Lower lobe of right lung (tissue), 2 donors: ENCODE measurements around the gene RNF5. TPM values are rescaled to one million over a fixed set of nuclear protein-coding genes. Genes with fewer than 3 reads are reported as not detected.

Experiments used
- ATAC-seq, 2 donors: fragments of 200-7000 bp; cut with Tn5 transposase; one replicate each; pipeline ENCODE4 v1.9.1; 2020 to 2022; ENCODE audit warnings: mild to moderate bottlenecking in 2 of 2, moderate library complexity in 2 of 2
- DNase-seq: peaks from one replicate; pipeline ENCODE4 v3.0.0-alpha.2; 2020
- H3K27ac ChIP-seq: fragments of 200-600 bp; one replicate; pipeline ENCODE4 v1.8.0; 2022
- H3K27me3 ChIP-seq: fragments of 200-600 bp; one replicate; pipeline ENCODE4 v1.8.0; 2022; ENCODE audit warnings: low read depth
- H3K36me3 ChIP-seq: fragments of 200-600 bp; one replicate; pipeline ENCODE4 v1.8.0; 2022; ENCODE audit warnings: mild to moderate bottlenecking
- H3K4me1 ChIP-seq: fragments of 200-600 bp; one replicate; pipeline ENCODE4 v1.8.0; 2022
- H3K4me3 ChIP-seq: fragments of 200-600 bp; one replicate; pipeline ENCODE4 v1.8.0; 2022; ENCODE audit warnings: mild to moderate bottlenecking
- H3K9me3 ChIP-seq: fragments of 200-600 bp; one replicate; pipeline ENCODE4 v1.8.0; 2022
- intact Hi-C: fragments of 100-400 bp; cut with DNase I; formaldehyde crosslinking; loops from one replicate; pipeline ENCODE4 v1.11.0; 2022
- microRNA-seq: library from miRNA; unstranded; fragments of <30 nt; microRNA quantifications from one replicate; pipeline ENCODE4 v1.2.0, GENCODE V29; 2020; ENCODE audit warnings: borderline number of aligned reads
- total RNA-seq: library from RNA; stranded (reverse); fragmentation: NEBNext Ultra II Directional; extraction: Animal tissue kit (Norgen Biotek cat#: 25700); gene quantifications from one replicate; pipeline ENCODE4 v1.2.1, GENCODE V29; 2021
- TF ChIP-seq, protein P1 (sequence below): fragments of 200-600 bp; IDR thresholded peaks from one replicate; pipeline ENCODE4 v1.8.0; 2022; ENCODE audit warnings: antibody characterized with exemption, mild to moderate bottlenecking
- donor health status: DM: no; HTN: yes; CAD: no; lungs with severe emphysema.

Gene RNF5
- total RNA-seq, 1 donor from 2014 or later = 44.9 TPM

DNA sequence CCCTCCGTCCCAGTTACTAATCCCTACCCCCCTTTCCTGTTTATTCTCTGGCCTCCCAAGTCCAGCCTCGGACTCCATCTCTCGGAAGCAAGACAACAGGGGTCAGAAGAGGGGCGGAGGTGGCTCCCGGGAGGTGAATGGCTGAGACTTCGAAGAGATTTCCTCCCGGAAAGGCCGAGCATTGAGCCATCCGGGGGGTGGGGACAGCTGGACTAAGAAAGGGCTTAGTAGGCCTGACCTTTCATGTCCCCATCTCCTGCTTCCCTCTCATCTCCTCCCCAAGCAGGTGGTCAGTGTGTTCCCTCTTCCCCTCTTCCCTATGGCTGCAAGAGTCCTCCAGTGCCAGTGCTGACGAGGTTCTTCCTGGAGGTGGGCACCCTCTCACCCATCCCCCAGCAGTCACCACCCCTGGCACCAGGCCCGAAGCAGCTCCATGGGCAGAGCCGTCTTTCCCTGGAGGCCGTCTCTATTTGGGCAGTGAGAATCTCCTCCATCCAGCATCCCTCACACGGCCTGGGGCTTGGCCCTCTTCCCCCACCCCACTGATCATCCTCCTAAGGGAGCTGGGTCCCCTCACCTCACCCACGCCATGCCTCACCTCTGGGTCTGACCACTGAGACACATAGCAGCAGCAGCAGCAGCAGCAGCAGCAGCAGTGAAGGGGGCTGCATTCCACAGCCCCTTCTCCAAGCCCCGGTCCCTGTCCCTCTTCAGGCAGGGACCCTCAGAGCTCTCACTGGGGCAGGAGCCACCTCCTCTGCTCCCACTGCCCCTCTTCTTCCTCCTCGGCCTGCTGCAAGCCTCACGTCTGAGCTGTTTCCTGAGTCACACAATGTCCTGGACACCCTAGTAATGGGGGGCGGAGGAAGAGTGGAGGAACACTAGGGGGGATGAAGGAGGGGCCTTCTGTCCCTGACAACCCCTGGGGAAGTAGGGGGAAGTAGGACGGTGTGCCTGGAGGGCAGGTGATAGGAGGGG is 45.3 kb downstream of the RNF5 start, which contains the start of gene NOTCH4:
TSS of gene NOTCH4 (minus strand) at position 810 of the 978 bp plus-strand sequence. CDS start at position 671, 139 bp downstream.
- H3K36me3 ChIP-seq = peaks cover 10% of the 10 kb centered on the region
- no peaks in the 10 kb centered on the region for H3K9me3 ChIP-seq
- ATAC-seq (peak; percentile 25 to 62), DNase-seq (no peak)
- intact Hi-C loops = no loop called here
- no peaks in the 10 kb centered on the region for H3K27me3 ChIP-seq
- H3K27ac ChIP-seq = peak within 1 kb of the TSS; percentile 68
- H3K4me3 ChIP-seq = peak within 1 kb of the TSS; percentile 49
- peaks cover 3% of the 10 kb centered on the region for H3K4me1 ChIP-seq
- TF ChIP-seq, protein P1, sequence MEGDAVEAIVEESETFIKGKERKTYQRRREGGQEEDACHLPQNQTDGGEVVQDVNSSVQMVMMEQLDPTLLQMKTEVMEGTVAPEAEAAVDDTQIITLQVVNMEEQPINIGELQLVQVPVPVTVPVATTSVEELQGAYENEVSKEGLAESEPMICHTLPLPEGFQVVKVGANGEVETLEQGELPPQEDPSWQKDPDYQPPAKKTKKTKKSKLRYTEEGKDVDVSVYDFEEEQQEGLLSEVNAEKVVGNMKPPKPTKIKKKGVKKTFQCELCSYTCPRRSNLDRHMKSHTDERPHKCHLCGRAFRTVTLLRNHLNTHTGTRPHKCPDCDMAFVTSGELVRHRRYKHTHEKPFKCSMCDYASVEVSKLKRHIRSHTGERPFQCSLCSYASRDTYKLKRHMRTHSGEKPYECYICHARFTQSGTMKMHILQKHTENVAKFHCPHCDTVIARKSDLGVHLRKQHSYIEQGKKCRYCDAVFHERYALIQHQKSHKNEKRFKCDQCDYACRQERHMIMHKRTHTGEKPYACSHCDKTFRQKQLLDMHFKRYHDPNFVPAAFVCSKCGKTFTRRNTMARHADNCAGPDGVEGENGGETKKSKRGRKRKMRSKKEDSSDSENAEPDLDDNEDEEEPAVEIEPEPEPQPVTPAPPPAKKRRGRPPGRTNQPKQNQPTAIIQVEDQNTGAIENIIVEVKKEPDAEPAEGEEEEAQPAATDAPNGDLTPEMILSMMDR = no peak

DNA sequence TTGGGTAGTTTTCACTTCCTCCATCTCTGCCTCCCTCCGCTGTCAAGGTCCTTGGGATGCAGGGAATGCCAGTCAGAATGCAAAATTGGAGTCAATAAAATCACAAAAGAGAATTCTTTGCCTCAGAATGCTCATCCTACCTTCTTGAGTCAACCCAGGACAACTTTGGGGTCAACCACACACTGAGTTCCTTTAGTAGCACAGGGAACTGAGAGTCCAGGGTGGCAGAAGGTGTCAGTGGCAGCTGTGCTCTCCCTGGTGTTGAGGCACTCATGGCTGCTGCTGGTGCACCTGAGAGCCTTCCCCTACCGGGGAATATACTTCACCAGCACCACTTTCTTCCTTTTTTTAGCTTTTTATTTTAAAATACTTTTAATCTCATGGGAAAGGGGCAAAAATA is 46.5 kb downstream of the RNF5 start:
- Histone ChIP-seq H3K4me3 (no peak overlapping the region), H3K27ac (peak overlapping the region; percentile 68), H3K4me1 (peaks cover 3% of the 10 kb centered on the region), H3K9me3 (no peaks in the 10 kb centered on the region), H3K27me3 (no peaks in the 10 kb centered on the region), H3K36me3 (peaks cover 6% of the 10 kb centered on the region)
- TF ChIP-seq, protein P1 = no peak
- ATAC-seq (no peak), DNase-seq (no peak)
- intact Hi-C loops = no loop called here

DNA sequence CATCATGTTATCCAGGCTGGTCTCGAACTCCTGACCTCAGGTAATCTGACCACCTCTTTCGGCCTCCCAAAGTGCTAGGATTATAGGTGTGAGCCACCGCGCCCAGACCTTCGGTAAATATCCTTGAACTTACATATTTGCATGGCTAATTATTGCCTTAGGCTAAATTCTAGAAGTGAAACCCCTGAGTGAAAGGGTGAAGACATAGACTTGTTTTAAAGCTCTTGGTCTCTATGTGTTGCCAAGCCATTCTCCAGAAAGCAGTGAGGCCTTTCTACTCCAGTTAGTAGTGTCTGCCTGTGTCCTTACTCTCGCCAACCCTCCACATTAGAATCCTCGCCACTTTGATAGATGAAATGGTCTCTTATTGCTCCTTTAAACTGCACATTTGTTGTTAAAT is 48.2 kb downstream of the RNF5 start:
- no peaks in the 10 kb centered on the region for H3K27me3 ChIP-seq
- DNase-seq = no peak
- no peak for ATAC-seq
- no peaks in the 10 kb centered on the region for H3K36me3 ChIP-seq
- H3K4me1 ChIP-seq = peaks cover 3% of the 10 kb centered on the region
- intact Hi-C loops = no loop called here
- no peak overlapping the region for H3K27ac ChIP-seq
- no peaks in the 10 kb centered on the region for H3K9me3 ChIP-seq
- TF ChIP-seq, protein P1 = no peak
- H3K4me3 ChIP-seq = no peak overlapping the region

Small RNA genes within 50 kb of the gene (microRNA-seq; reads per million reads assigned to microRNA genes)
- gene MIR6721 (not detected), gene MIR6833 (not detected)

Other genes starting within 250 kb of the RNF5 start
- 85.6 TPM for gene CFB, start 232.3 kb upstream of the RNF5 start, total RNA-seq
- 47.0 TPM for gene NELFE, start 219.4 kb upstream of the RNF5 start, total RNA-seq
- 64.2 TPM for gene SKIC2, start 219.2 kb upstream of the RNF5 start, total RNA-seq
- 16.5 TPM for gene DXO, start 206.3 kb upstream of the RNF5 start, total RNA-seq
- gene C4A, start 196.3 kb upstream of the RNF5 start, total RNA-seq = 175 TPM
- 162 TPM for gene C4B, start 163.6 kb upstream of the RNF5 start, total RNA-seq
- gene CYP21A2, start 140.0 kb upstream of the RNF5 start, total RNA-seq = 1.1 TPM
- 120 TPM for gene TNXB, start 69.1 kb upstream of the RNF5 start, total RNA-seq
- gene ATF6B, start 50.2 kb upstream of the RNF5 start, total RNA-seq = 83.7 TPM
- 5.8 TPM for gene FKBPL, start 48.1 kb upstream of the RNF5 start, total RNA-seq
- gene PRRT1, start 26.5 kb upstream of the RNF5 start, total RNA-seq = 1.2 TPM
- 13.7 TPM for gene PPT2, start 24.3 kb upstream of the RNF5 start, total RNA-seq
- 13.4 TPM for gene EGFL8, start 13.8 kb upstream of the RNF5 start, total RNA-seq
- gene AGPAT1, start 2.3 kb upstream of the RNF5 start, total RNA-seq = 51.2 TPM
- gene AGER, start 5.8 kb downstream of the RNF5 start, total RNA-seq = 882 TPM
- 89.2 TPM for gene PBX2, start 11.8 kb downstream of the RNF5 start, total RNA-seq
- 76.2 TPM for gene GPSM3, start 14.2 kb downstream of the RNF5 start, total RNA-seq
- gene NOTCH4, start 45.7 kb downstream of the RNF5 start, total RNA-seq = 63.6 TPM
- gene TSBP1, start 193.5 kb downstream of the RNF5 start, total RNA-seq = not detected
- not detected for gene BTNL2, start 228.8 kb downstream of the RNF5 start, total RNA-seq